ENCODE data around the gene NOCT.

DNA sequence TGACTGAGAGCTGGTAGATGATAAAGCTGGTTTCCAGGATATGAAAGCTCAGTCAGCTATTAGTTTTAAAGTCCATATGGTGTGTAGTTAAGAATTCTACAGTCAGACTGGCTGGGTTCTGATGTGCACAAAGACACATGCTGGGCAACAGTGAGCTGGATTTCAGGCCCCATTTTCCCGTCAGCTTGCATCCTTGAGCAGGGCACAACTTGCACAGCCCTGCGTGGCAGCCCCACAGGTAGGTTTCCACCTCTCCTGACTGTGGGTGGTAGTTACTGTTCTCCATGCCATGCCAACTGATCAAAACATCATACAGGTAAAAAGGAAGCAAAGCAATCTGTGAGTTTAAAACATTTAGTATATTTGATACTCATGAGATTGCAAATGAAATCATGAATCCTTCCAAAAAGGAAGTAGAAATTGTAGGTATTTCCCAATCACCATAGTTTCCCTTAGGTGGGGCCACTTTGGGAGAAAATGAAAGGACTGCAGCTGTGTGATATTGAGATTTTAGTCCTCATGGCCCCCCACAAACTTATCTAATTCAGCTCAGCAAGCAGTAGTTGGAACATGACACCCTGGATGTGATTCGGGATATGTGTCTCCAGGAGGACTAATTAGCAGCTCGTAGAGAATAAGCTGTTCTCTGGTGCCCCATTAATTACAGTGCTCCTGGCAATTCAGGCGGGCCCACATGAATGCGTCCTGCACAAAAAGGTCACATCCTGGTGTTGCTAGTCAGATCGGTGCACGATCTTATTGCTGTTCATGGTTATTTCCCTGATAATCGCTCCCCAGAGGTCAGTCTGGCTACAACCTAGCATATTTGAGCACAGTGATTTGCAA is 42.4 kb upstream of the NOCT start:
- TF ChIP-seq, protein P1, sequence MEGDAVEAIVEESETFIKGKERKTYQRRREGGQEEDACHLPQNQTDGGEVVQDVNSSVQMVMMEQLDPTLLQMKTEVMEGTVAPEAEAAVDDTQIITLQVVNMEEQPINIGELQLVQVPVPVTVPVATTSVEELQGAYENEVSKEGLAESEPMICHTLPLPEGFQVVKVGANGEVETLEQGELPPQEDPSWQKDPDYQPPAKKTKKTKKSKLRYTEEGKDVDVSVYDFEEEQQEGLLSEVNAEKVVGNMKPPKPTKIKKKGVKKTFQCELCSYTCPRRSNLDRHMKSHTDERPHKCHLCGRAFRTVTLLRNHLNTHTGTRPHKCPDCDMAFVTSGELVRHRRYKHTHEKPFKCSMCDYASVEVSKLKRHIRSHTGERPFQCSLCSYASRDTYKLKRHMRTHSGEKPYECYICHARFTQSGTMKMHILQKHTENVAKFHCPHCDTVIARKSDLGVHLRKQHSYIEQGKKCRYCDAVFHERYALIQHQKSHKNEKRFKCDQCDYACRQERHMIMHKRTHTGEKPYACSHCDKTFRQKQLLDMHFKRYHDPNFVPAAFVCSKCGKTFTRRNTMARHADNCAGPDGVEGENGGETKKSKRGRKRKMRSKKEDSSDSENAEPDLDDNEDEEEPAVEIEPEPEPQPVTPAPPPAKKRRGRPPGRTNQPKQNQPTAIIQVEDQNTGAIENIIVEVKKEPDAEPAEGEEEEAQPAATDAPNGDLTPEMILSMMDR (IDR thresholded peaks at IDR 0.05; ENCODE audit: poor library complexity), result no peak
- no peak for TF ChIP-seq EZH2 (IDR thresholded peaks at IDR 0.05; ENCODE audit: borderline replicate concordance)

Data from hepatocyte (in vitro differentiated cells).